IPS-NIHi7 (cell line): ENCODE data around the gene CFAP45.

Experiments used
- DNase-seq: peaks from one replicate; pipeline ENCODE4 v3.0.0; 2012; ENCODE audit warnings: mixed read lengths; ENCODE audit errors: extremely low spot score

The CFAP45 gene

DNA sequence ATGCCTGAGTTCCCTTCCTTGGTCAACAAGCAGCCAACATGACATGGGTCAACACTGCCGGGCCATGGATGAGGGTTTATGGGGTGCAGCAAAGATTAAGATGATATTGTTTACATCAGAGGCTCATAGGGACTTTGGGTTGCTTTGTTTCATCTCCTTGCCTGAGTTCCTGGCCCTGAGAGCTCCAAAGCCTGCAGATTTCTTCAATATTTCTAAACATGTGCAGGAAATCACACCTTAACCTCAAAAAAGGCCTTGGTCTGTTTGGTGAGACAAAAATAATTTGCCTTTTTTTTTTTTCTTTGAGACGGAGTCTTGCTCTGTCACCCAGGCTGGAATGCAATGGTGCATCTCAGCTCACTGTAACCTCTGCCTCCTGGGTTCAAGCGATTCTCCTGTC, 72.4 kb downstream of the CFAP45 start:
- no peak for DNase-seq

DNA sequence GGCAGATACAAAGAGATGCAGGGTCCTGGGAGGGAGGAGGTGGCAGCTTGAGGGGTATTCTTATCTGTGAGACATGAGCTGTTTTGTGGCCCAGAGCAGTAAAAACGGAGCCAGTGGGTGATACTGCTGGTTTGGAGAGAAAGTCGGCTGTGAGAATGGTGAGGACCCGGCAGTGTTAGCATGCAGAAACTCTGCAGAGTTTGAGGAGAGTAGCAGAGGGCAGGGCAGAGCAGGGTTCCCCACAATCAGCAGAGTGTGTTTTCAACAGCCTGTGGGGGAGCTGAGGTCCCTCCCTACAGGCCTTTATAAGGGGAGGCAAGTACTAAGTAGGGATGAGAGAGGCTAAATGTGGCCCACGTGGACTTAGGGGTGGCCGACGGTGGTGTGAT, 72.9 kb downstream of the CFAP45 start:
- DNase-seq: no peak

DNA sequence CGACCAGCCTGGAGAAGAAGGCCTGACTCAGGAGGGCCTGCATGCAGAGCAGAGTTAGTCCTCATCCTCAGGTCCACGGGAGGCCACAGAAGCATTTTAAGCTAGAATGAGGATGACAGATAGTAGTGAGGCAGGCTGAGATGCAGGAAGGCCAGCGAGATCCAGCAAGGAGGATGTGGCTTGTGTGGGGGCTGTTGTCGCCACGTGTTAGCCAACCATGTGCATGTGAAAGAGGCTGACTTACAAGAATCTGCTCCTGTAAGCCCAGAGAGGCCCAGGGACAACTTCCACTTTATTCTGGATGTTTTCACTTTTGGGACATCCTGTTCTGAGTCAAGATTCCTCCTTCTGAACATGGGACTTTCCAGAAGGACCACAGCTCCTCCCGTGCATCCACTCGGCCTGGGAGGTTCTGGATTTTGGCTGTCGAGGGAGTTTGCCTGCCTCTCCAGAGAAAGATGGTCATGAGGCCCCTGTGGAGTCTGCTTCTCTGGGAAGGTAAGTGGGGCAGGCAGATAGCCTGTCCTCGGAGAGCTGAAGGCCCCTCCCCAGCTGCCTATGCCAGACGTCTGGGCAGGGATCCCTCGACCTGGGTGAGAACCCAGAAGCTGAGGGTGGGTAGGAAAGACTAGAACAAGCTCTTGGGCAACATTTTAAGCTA, 73.4 kb downstream of the CFAP45 start, which contains the start of gene SLAMF8:
Gene SLAMF8 (plus strand): TSS at position 433 of the 661 bp plus-strand sequence. CDS start 26 bp downstream, at position 459.
- no peak for DNase-seq

DNA sequence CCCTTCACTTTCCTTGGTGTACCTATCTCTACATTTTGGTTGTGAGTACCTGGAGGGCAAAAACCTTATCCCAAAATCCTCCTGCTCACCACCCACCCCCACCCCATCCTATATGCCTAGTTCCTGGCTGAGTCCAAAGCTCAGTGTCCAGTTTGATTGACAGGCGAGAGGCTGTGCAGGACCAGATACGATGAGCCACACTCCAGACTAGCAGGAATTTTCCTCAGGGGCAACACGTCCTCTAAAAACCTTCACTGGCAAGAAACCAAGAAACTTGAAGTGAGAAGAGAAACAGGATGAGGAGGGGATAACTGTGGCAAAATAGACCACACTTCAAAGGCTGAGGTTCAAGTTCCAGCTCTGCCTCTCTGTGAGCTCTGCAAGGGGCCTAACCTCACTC, 74.4 kb downstream of the CFAP45 start:
- DNase-seq: no peak

DNA sequence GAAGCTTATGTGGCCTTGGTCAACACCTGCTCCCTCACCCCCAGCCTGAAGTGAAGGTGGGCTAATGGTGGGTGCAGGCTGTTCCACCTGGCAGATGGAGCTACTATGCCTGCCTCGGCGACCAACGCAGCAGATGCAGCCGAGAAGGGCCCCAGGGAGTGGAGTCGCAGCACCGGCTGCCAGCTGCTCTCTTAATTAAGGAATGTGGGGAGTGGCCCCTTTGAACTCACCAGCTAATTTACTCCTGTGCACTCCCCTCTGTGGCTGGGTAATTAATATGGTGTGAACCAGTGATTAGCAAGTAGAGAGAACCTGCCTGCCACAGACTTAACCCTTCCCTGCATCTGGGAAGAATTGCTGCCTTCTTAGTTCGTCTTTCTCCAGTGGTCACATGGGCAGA, 76.6 kb downstream of the CFAP45 start:
- peak; percentile 36 for DNase-seq
